Body of pancreas (tissue), 4 donors: ENCODE data around the gene RDH13. TPM values are rescaled to one million over a fixed set of nuclear protein-coding genes. Genes with fewer than 3 reads are reported as not detected.
"Not testable (repeated sequence)": the region's sequence is repeated elsewhere in the genome, so short reads cannot be mapped to it uniquely, and the experiment has no call there.

ENCODE experiments used
- ATAC-seq: fragments of 150-250 bp; one replicate; pipeline ENCODE4 v1.9.1; 2016
- DNase-seq, 4 donors: peaks; one replicate each; pipeline ENCODE4 v3.0.0-alpha.2; 2019
- H3K27ac ChIP-seq, 4 donors: fragments of 200-600 bp; sonication (generic); 1 replicate in 3 of 4; 2 replicates in 1 of 4; pipeline versions ENCODE4 v1.5.1 to v1.6.1; 2016 to 2019; ENCODE audit warnings: mild to moderate bottlenecking in 1 of 4, mixed read lengths in 1 of 4, moderate library complexity in 1 of 4
- H3K27me3 ChIP-seq, 2 donors: fragments of 200-600 bp; sonication (generic); one replicate each; pipeline ENCODE4 v1.6.0; 2016; ENCODE audit warnings: mild to moderate bottlenecking in 1 of 2
- H3K36me3 ChIP-seq, 2 donors: fragments of 200-600 bp; sonication (generic); replicated peaks in 1 of 2; 2 replicates each; pipeline ENCODE4 v1.5.1; 2016; ENCODE audit warnings: low read depth in 2 of 2; ENCODE audit not compliant: insufficient read depth in 1 of 2
- H3K4me1 ChIP-seq: fragments of 200-600 bp; sonication (generic); one replicate; pipeline ENCODE4 v1.6.0; 2016
- H3K4me3 ChIP-seq, 2 donors: fragments of 200-600 bp; sonication (generic); 1 replicate in 1 of 2; 2 replicates in 1 of 2; pipeline ENCODE4 v1.5.1; 2016 to 2019
- H3K9me3 ChIP-seq, 3 donors: fragments of 200-600 bp; sonication (generic); 1 replicate in 2 of 3; 2 replicates in 1 of 3; pipeline ENCODE4 v1.5.1; 2016
- POLR2A ChIP-seq, 3 donors: fragments of 450-650 bp; IDR thresholded peaks; one replicate each; pipeline ENCODE4 v1.6.1; 2016; ENCODE audit warnings: antibody characterized with exemption in 3 of 3, mild to moderate bottlenecking in 2 of 3
- WGBS, 2 donors: methylation state at CpG; one replicate each; pipeline ENCODE4 v1.1.5; 2017; 5-methylcytosine and 5-hydroxymethylcytosine counted together
- intact Hi-C: fragments of 100-400 bp; cut with DNase I; formaldehyde crosslinking; loops from one replicate; pipeline ENCODE4 v1.15.1; 2023
- total RNA-seq, 2 donors: library from RNA; depleted of rRNA; stranded (reverse); fragments of >200 nt; gene quantifications; one replicate each; pipeline ENCODE4 v1.1.0, GENCODE V29; 2016
- TF ChIP-seq, protein P1 (sequence below), 7 experiments: fragments of 450-650 bp in 4 of 7; fragments of 200-600 bp in 3 of 7; sonication (generic) in 3 of 7; IDR thresholded peaks; one replicate each; pipeline ENCODE4 v1.5.1; 2016 to 2019; ENCODE audit warnings: antibody characterized with exemption in 7 of 7

Gene RDH13
- total RNA-seq, 2 donors from 2014 or later: 18.4 to 20.4 TPM

DNA sequence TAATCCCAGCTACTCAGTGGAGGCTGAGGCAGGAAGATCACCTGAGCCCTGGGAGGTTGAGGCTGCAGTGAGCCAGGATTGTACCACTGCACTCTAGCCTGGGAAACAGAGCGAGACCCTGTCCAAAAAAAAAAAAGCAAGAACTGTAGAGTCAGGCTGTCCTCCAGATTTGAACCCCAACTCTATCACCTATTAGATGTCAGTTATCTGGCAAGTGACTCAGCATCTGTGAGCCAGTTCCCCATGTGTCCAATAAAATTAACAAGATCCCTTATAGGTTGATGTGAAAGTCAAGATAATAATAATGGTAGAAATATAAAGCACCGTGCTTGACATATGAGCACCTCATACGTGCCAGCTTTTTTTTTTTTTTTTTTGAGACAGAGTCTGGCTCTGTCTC lies 46.9 kb downstream of the RDH13 start:
- no peak overlapping the region for H3K27ac ChIP-seq
- no peaks in the 10 kb centered on the region for H3K36me3 ChIP-seq
- DNase-seq (no peak), ATAC-seq (no peak)
- intact Hi-C loops: no loop called here
- 54 to 55% methylated on average over 3 of the region's 3 CpGs for whole genome bisulfite sequencing, 2 donors
- H3K4me1 ChIP-seq: no peaks in the 10 kb centered on the region
- peaks cover 0 to 3% (median 0%) of the 10 kb centered on the region in 3 donors for H3K9me3 ChIP-seq
- TF ChIP-seq, protein P1, sequence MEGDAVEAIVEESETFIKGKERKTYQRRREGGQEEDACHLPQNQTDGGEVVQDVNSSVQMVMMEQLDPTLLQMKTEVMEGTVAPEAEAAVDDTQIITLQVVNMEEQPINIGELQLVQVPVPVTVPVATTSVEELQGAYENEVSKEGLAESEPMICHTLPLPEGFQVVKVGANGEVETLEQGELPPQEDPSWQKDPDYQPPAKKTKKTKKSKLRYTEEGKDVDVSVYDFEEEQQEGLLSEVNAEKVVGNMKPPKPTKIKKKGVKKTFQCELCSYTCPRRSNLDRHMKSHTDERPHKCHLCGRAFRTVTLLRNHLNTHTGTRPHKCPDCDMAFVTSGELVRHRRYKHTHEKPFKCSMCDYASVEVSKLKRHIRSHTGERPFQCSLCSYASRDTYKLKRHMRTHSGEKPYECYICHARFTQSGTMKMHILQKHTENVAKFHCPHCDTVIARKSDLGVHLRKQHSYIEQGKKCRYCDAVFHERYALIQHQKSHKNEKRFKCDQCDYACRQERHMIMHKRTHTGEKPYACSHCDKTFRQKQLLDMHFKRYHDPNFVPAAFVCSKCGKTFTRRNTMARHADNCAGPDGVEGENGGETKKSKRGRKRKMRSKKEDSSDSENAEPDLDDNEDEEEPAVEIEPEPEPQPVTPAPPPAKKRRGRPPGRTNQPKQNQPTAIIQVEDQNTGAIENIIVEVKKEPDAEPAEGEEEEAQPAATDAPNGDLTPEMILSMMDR (IDR thresholded peaks at IDR 0.05): no peak
- TF ChIP-seq POLR2A (IDR thresholded peaks at IDR 0.05): no peak
- H3K4me3 ChIP-seq: no peak overlapping the region
- H3K27me3 ChIP-seq: no peaks in the 10 kb centered on the region

DNA sequence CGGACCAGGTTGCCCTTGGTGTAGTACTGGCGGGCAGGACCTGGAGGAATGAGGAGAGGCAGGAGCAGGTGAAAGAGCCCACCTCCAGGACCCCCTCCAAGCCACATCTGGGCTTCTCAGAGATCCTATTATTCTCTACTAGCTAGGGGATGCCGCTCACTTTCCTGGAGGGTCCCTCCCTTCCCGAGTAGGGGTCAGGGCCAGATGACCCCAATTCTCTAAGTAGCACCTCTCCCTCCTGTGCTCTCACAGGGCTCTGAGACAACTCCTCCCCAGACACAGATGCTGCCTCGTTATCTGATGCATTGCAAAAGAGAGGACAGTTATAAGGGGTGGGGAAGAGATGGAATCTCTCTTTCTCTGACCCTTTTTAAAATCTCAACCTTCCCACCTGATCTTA lies 47.8 kb downstream of the RDH13 start:
- H3K4me3 ChIP-seq: no peak overlapping the region
- intact Hi-C loops: no loop called here
- 55 to 66% methylated on average over 3 to 5 of the region's 5 CpGs for WGBS, 2 donors
- H3K9me3 ChIP-seq: no peaks in the 10 kb centered on the region
- no peak for ATAC-seq
- H3K4me1 ChIP-seq: no peaks in the 10 kb centered on the region
- no peak overlapping the region for H3K27ac ChIP-seq
- no peak for DNase-seq
- no peaks in the 10 kb centered on the region for H3K27me3 ChIP-seq
- no peaks in the 10 kb centered on the region for H3K36me3 ChIP-seq
- TF ChIP-seq POLR2A (IDR thresholded peaks at IDR 0.05): no peak
- TF ChIP-seq, protein P1 (IDR thresholded peaks at IDR 0.05): no peak

DNA sequence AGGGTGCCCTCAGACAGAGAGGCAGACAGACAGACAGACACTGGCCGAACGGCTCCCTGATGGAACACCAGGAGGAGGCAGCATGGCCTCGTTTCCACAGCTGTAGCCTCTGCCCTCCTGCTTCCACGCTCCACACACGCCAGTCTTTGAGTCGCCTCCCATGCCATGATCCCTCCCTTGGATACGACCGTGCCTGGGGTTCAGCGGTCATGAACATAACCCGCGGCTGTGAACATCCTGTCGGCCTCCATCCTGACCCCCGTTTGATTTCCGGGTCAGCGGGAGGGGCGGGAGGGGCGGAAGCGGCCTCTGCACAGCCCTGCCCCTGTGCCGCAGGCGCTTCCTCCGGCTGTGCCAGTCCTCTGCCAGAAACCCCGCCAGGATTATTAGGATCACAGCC lies 48.2 kb downstream of the RDH13 start:
- Histone ChIP-seq H3K27ac (no peak overlapping the region), H3K36me3 (no peaks in the 10 kb centered on the region), H3K4me3 (no peak overlapping the region), H3K9me3 (no peaks in the 10 kb centered on the region), H3K4me1 (no peaks in the 10 kb centered on the region), H3K27me3 (no peaks in the 10 kb centered on the region)
- intact Hi-C loops: no loop called here
- no peak for DNase-seq
- ATAC-seq: peak; percentile 24
- WGBS, 2 donors: 52 to 55% methylated on average over 6 to 15 of the region's 22 CpGs
- TF ChIP-seq, protein P1 (IDR thresholded peaks at IDR 0.05): no peak
- no peak for TF ChIP-seq POLR2A (IDR thresholded peaks at IDR 0.05)

DNA sequence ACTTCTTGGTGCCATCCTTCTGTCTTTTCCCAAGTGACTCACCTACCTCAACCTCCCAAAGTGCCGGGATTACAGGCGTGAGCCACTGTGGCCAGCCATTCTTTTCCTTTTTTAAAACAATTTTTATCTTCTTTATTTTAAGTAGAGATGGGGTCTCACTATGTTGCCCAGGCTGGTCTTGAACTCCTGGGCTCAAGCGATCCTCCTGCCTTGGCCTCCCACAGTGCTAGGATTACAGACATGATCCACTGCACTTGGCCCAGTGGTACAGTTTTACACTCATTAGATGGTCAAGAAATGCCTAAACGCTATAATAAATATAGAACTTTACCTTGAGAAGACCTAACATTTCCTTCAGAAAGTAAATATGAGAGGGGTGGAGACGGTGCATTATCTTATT lies 49.4 kb downstream of the RDH13 start:
- ATAC-seq: no peak
- Histone ChIP-seq H3K27me3 (no peaks in the 10 kb centered on the region), H3K9me3 (no peaks in the 10 kb centered on the region), H3K27ac (no peak overlapping the region), H3K4me3 (no peak overlapping the region), H3K4me1 (no peaks in the 10 kb centered on the region), H3K36me3 (no peaks in the 10 kb centered on the region)
- no peak for TF ChIP-seq POLR2A (IDR thresholded peaks at IDR 0.05)
- TF ChIP-seq, protein P1 (IDR thresholded peaks at IDR 0.05): no peak
- 66 to 71% methylated on average over 5 of the region's 5 CpGs for WGBS, 2 donors
- intact Hi-C loops: no loop called here
- no peak for DNase-seq

DNA sequence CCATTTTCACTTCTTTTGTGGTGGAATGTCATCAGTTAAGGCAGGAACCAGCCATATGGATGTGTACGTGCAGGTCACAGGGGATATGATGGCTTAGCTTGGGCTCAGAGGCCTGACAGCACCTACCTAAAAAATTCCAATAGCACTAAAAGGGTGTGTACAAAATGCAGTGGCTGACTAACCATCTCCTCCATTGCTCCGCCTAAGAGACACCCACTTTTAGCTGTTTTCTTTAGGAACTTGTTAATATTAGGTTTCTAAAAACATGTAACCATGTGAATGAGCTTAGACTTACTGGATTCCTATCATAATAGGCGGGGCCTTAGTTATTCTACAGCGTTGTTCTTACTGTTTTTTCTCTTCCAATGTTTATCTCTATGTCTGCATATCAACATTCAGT lies 50.6 kb downstream of the RDH13 start:
- ATAC-seq: no peak
- no peaks in the 10 kb centered on the region for H3K36me3 ChIP-seq
- TF ChIP-seq, protein P1 (IDR thresholded peaks at IDR 0.05): no peak
- no peak for TF ChIP-seq POLR2A (IDR thresholded peaks at IDR 0.05)
- H3K27me3 ChIP-seq: no peaks in the 10 kb centered on the region
- intact Hi-C loops: no loop called here
- H3K27ac ChIP-seq: no peak overlapping the region
- DNase-seq: no peak
- H3K4me3 ChIP-seq: no peak overlapping the region
- H3K4me1 ChIP-seq: no peaks in the 10 kb centered on the region
- 69 to 72% methylated on average over 4 of the region's 4 CpGs for WGBS, 2 donors
- no peaks in the 10 kb centered on the region for H3K9me3 ChIP-seq

DNA sequence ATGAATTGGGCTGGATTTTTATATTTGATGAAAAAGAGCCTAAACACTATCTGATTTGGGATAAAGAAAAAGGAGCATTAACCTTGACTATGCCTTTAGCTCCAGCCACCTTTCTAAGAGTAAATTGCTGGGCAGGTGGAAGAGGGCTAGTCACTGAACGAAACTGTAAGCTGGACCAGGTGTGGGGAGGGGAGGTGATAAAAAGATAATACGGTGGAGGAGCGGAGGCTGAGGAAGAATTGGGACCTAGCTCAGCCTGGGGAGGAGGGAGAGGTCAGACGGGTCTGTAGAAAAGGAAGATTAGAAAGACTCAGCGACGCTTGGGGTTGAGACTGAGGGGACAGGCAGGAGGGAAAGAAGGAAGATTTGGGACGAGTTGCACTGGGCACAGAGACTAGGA lies 52.4 kb downstream of the RDH13 start:
- 13 to 68% methylated on average over 1 to 6 of the region's 7 CpGs for WGBS, 2 donors
- H3K36me3 ChIP-seq, H3K27me3 ChIP-seq, DNase-seq, H3K4me3 ChIP-seq, H3K9me3 ChIP-seq, ATAC-seq, H3K27ac ChIP-seq, intact Hi-C loops, H3K4me1 ChIP-seq: not testable (repeated sequence)

DNA sequence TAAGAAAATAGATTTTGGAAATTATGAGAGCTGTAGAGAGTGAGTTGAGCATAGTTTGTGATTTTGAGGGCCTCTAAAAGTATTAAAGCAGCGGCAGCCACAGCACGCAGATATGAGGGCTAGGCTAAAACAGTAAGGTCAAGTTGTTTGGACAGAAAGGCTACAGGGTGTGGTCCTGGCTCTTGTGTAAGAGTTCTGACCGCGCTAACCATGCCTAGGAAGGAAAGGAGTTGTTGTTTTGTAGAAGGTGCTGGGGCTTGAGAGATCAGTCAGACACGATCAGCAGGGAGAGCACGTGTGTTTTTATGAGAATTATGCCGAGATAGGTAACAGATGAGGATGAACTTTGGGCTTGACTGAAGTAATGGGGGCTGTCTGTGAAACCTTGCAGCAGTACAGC lies 54.2 kb downstream of the RDH13 start:
- ATAC-seq, H3K36me3 ChIP-seq, DNase-seq, H3K4me1 ChIP-seq, intact Hi-C loops, H3K4me3 ChIP-seq, H3K27me3 ChIP-seq, H3K27ac ChIP-seq: not testable (repeated sequence)
- peaks cover 0 to 14% (median 0%) of the 10 kb centered on the region in 3 donors for H3K9me3 ChIP-seq
- 56 to 64% methylated on average over 7 of the region's 7 CpGs for WGBS, 2 donors

DNA sequence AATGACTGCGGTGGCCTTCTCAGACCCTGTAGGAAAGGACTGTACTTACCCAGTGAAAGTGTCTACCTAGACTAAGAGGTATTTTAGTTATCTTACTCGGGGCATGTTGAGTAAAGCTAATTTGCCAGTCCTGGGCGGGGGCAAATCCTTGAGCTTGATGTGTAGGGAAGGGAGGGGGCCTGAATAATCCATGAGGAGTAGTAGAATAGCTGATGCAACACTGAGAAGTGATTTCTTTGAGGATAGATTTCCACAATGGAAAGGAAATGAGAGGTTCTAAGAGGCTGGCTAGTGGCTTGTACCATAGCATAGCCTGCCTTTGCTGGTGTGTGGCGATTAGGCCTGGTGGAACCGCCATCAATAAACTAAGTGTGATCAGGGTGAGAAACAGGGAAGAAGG lies 54.8 kb downstream of the RDH13 start:
- H3K4me3 ChIP-seq, H3K4me1 ChIP-seq, H3K36me3 ChIP-seq, DNase-seq, intact Hi-C loops, H3K27me3 ChIP-seq, H3K27ac ChIP-seq, ATAC-seq: not testable (repeated sequence)
- WGBS, 2 donors: 66 to 77% methylated on average over 4 to 5 of the region's 5 CpGs
- H3K9me3 ChIP-seq: peaks cover 0 to 14% (median 0%) of the 10 kb centered on the region in 3 donors
